ENCODE results near the gene ANAPC2.

Gene ANAPC2

DNA sequence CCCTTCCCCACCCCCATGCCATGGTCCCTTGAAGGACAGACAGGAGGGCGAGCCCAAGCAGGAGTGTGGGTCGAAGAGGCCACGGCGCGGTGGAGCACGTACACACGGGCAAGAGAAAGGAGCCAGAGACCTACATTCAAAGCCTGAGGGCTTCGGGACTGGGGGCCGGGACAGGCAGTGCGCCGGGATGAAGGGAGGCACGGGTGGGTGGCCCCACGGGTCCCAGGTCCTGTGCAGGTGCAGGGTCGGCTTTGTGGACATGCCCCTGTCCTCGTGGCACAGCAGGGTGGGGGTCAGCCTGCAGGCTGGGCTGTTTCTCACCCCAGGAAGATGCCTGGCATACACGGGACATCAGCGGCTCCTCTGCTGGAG is 28.3 kb downstream of the ANAPC2 start:
- no peak for DNase-seq

DNA sequence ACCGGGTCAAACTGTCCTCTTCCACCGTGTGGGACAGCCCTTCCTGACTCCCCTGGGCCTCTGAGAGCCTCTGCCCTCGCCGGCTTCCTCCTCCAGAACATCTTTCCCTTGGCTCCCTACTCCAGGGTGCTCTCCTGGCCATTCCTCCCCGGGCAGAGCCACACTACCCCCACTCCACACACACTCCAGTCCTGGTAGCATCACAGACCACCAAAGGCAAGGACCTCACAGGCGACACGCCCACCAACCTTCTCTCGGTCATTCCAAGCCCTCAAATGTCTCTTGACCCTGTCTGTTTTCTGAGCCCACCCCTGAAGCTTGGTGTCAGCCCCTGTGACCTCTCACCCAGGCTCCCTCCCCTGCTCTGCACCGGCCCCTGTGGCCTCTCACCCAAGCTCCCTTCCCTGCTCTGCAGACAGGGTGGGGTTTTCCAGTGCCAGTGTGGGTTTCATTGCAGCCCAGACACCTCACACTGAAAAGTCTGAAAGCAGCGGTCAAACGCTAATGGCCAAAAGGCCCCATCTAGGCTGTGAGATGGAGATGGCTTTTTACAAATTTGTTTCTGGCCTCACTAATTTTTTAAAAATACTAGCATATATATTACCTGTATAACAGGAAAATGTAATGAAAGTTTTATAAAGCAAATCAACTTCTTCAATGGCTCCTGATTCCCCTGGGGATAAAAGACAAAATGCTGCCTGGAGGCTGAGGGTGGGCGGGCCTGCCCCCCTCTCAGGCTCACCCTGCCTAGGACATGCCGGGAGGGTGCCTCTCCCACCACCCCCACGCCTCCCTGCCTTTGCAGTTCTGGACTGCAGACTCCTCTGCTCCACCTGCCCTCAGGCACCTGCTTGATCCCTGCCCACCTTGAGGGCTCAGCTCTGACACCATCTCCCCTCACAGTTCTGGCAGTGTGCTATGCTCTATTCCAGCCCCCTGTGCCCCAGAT is 29.0 kb downstream of the ANAPC2 start:
- DNase-seq, result no peak

DNA sequence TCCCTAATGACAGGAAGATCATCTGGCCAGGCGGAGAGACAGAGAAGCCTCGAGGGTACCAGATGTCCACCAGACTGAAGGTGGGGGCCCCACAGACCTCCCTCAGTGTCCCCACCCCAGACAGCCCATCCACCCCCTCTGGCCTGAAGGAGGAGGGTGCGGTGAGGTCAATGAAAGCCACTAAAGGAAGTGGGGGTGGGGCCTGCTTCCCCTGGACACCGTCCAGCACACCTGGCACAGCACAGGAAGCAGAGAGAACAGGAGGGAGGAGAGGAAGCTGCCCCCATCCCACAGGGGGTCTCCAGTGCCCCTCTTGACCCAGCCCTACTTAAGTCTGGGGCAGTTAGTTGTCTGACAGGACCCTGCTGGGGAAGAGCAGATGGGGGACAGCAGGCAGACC is 29.7 kb downstream of the ANAPC2 start:
- no peak for DNase-seq

DNA sequence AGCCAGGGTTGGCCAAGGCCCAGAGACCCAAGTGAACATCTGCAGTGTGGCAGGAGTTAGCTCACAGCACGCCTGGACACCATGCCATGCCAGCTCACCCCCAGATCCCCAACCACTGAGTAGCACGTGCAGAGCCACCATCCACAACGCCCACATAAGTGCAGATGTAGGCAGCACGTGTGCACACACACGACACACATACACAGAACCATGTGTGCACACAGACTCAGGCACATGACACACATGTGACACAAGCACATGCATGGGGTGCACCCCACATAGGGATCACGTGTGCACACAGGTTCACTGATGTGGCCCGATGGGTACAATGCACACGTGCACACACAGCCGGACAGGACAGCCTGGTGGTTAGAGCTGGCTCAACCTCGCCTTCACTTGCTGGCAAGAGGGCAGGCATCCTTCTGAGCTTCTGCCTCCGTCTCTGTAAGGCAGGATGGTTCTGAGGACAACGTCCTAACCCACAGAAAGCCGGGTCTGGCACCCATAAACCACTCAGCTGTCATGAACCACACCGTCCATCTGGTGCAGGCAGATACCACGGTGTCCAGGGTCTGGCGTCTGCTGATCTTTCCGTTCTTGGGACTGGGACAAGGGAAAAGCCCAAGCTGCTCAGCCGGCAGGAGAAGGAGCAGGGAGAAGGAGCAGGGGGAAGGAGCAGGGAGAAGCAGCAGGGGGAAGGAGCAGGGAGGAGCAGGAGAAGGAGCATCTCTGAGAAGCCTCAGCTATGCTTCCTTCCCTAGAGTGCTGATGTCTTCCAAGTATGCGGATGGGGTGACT is 30.5 kb downstream of the ANAPC2 start:
- DNase-seq, result no peak

DNA sequence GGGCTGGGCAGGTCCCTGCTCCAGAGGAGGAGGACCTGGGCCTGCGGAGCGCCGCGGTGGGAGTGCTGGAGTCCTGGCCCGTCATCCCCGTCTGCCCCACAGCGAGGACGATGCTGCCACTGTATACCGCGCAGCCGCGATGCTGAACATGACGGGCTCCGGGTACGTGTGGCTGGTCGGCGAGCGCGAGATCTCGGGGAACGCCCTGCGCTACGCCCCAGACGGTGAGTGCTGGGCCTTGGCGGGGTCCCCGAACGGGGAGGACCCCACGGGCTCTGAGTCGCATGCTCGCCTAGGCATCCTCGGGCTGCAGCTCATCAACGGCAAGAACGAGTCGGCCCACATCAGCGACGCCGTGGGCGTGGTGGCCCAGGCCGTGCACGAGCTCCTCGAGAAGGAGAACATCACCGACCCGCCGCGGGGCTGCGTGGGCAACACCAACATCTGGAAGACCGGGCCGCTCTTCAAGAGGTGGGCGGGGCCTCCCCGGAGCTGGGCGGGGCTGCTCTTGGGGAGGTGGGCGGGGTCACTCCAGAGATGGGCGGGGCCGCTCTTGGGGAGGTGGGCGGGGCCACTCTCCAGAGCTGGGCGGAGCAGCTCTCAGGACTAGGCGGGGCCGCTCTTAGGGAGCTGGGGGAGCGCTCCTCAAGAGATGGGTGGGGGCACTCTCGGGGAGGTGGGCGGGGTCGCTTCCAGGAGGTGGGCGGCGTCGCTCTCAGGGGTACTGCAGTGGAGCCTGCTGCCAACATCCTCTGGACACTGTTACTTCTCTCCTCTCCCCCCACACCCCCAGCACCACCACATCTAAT is 31.6 kb downstream of the ANAPC2 start:
- no peak for DNase-seq

DNA sequence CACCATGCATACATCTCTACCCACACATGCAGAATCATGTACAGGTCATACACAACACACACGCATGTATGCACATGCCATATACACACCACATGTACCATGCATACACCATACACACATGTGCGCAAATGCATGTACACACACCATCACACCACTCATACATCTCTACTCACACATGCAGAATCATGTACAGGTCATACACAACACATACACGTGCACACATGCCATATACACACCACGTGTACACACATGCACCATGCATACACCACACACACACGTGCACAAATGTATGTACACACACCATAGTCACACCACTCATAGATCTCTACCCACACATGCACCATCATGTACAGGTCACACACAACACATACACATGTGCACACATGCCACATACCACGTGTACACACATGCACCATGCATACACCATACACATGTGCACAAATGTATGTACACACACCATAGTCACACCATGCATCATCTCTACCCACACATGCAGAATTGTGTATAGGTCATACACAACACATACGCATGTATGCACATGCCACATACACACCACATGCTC is 35.4 kb downstream of the ANAPC2 start:
- DNase-seq, result no peak

DNA sequence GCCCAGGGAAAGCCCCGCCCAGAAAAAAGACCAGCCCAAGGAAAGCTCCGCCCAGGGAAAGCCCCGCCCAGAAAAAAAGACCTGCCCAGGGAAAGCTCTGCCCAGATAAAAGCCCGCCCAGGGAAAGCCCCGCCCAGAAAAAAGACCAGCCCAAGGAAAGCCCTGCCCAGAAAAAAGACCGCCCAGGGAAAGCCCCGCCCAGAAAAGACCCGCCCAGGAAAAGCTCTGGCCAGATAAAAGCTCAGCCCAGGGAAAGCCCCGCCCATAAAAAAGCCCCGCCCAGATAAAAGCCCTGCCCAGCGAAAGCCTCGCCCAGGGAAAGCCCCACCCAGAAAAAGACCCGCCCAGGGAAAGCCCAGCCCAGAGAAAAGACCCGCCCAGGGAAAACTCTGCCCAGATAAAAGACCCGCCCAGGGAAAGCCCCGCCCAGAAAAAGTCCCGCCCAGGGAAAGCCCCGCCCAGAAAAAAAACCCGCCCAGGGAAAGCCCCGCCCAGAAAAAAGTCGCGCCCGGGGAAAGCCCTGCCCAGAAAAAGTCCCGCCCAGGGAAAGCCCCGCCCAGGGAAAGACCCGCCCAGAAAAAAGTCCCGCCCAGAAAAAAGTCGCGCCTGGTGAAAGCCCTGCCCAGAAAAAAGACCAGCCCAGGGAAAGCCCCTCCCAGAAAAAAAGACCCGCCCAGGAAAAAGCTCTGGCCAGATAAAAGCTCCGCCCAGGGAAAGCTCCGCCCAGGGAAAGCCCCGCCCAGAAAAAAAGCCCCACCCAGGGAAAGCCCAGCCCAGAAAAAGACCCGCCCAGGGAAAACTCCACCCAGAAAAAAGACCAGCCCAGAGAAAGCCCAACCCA is 37.5 kb downstream of the ANAPC2 start:
- no peak for DNase-seq

DNA sequence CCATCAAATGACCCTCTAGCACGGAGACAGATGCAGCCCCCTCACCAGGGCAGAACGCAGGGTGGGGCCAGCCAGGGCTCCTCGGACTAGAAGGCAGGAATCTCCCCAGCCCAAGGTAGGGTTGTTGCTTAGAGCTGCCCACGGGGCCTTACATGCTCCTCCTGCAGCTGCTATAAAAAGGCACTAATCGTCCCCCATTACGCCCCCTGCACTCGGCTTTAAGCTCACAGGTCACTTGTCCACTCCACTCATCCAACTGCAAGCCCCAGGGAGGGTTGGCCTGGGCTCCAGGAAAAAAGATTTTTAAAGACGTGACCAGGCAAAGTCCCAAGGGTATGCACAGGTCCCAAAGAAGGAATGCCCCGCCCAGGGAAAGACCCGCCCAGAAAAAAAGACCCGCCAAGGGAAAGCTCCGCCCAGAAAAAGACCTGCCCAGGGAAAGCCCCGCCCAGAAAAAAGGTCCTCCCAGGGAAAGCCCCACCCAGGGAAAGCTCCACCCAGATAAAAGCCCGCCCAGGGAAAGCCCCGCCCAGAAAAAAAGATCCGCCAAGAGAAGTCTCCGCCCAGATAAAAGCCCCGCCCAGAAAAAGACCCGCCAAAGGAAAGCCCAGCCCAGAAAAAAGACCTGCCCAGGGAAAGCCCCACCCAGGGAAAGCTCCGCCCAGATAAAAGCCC is 38.3 kb downstream of the ANAPC2 start:
- DNase-seq, result no peak

DNA sequence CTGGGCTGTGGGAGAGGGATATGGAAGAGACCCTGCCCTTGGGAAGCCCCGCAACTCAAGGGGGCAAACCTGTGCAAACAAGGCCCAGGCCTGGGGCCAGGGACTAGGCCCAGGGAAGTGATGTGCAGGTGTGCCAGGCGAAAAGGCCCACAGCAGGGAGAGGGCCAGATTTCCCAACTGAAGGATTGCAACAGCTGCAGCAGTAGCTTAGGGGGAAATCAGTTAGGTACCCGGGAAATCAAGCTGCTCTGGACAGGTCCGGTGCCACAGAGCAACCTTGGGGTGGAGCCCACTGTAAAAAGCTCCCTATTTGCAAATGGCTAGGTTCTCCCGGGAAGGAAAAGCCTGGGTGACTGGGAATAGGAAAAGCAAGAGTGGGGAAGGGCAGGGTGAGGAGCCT is 39.0 kb downstream of the ANAPC2 start:
- no peak for DNase-seq

DNA sequence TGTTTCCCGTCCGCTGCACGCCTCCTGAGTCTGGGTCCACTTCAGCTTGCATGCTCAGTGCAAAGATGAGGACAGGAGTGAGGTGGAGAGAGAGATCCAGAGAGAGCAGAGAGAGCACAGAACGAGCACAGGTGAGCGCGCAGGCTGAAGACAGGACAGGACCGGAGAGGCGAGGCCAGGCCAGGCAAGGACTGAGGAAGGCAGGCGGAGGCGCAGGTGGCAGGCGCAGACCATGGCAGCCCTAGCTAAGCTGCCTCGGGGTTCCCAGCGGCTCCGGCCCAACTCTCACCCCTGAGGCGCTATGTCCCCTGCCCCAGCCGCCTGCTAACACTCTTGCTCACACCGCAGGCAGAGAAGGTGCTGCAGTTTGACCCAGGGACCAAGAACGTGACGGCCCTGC is 39.7 kb downstream of the ANAPC2 start:
- no peak for DNase-seq

DNA sequence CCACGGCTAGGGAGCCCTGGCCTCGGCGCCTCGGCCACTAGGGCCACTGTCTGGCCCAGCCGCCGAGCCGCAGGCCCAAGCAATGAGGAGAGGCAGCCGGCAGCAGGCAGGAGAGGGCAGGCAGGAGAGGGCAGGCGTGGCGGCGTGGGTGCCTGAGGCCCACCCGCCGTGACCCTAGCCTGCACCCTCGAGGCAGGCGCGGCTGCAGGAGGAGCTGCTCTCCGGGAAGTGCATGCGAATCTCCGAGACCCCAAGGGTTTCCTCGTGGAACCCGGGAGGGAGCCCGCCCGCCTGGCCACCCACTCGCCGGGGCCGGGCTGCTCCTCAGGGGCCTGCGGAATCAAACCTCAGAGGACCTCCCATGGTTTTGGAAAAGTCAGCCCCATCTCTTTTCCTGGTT is 40.1 kb downstream of the ANAPC2 start:
- no peak for DNase-seq

DNA sequence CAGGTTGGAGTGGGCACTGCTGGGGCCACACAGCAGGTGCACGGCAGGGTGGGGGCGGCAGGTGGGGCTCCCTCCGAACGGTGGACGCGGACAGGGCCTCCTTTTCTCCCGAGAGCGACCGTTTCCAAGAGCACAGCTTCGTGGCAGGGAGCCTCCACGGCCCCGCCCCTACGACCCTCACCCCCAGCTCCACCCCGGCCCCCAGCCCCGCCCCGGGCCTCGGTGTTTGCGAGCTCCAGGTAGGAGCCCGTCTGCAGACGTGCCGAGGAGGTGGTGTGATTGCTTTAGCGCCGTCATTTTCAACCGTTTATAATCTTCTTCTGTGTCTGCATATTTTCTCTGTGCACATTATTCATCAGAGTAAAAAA is 40.6 kb downstream of the ANAPC2 start:
- DNase-seq, result no peak

DNA sequence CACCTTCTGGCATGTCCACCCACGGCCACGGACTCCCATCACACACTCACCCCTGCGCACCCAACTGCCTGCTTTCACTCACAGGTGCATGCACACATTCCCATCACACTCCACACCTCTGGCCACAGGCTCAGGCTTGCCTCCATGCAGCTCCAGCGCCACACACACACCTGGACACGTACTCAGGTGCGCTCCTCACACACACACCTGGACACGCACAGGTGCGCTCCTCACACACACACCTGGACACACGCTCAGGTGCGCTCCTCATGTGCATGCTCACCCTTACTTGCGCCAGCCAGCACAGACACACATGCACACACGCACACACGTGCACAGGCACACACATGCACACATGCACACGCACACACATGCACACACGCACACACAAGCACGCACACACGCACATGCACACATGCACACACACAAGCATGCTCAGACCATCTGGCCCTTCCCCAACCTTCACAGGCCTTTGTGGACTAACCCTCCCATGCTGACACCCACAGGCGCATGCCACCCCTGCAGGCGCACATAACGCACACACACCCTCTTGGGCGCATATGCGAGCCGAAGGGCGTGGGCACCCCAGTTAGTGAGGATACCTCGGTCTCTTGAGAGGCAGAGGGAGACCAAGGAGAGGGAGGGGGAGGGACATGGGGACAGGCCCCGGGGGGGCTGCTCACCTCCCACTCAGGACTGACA is 41.1 kb downstream of the ANAPC2 start:
- no peak for DNase-seq

DNA sequence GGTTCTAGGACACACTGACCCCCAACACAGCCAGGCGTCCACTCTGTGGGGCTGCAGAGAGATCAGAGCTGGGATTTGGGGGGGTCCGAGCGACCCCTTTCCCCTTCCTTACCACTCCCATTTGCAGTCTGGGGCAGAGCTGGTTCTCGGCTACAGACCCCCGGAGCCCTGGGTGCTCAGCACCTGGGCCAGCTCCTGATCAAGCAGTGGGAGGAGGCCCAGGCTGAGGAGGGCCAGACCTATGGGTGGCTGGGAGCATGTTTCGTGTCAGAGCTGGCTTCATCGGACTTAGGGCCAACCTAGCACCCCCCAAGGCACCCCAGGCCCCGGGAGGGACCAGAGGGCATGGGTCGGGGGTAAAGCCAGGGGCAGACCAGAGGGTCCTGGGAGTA is 41.8 kb downstream of the ANAPC2 start:
- no peak for DNase-seq

DNA sequence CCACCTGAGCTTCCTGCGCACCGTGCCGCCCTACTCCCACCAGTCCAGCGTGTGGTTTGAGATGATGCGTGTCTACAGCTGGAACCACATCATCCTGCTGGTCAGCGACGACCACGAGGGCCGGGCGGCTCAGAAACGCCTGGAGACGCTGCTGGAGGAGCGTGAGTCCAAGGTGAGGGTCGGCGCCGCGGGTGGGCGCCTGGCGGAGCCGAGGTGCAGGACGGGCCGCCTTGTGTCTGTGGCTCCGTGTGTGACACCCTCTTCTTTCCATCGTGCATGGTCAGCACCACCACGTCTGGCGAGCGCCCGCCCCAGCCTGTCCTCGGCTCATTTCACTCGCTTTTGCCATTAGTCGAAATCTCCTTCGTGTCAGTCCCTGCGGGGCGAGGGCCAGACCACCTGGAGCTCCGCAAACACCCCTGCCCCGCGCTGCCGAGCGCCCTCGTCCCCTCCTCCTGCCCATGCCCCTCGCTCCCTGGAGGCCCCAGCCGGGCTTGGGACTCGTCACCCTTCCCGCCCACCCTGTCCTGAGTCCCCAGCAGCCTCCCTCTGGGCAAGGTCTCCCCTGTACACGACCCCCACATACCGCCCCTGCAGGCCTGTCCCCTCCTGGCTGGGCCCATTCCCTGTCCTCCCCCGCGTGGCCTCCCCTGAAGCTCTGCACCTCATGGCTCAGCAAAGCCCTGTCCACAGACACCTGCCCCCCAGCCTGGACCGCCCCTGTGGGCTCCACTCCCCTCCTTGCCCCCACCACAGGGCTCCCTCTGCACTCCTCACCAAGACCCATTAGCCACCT is 42.4 kb downstream of the ANAPC2 start:
- no peak for DNase-seq

DNA sequence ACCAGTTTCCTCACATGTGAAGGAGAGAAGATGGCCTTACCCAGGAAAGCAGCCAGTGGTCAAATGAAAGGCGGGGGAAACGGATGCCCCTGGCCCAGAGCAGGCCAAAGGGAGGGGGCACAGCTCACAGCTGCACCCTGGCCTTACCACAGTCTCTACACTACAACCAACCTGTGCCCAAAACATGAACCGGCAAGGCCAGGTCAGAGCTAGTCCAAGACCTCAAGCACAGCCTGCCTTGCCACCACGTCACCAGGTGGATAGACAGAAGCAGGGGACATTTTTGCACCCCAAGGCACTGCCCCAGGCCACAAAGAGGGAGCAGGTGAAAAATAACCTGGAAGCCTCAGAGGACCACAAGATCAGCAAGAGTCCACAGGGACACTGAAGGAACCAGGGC is 44.9 kb downstream of the ANAPC2 start:
- no peak for DNase-seq

DNA sequence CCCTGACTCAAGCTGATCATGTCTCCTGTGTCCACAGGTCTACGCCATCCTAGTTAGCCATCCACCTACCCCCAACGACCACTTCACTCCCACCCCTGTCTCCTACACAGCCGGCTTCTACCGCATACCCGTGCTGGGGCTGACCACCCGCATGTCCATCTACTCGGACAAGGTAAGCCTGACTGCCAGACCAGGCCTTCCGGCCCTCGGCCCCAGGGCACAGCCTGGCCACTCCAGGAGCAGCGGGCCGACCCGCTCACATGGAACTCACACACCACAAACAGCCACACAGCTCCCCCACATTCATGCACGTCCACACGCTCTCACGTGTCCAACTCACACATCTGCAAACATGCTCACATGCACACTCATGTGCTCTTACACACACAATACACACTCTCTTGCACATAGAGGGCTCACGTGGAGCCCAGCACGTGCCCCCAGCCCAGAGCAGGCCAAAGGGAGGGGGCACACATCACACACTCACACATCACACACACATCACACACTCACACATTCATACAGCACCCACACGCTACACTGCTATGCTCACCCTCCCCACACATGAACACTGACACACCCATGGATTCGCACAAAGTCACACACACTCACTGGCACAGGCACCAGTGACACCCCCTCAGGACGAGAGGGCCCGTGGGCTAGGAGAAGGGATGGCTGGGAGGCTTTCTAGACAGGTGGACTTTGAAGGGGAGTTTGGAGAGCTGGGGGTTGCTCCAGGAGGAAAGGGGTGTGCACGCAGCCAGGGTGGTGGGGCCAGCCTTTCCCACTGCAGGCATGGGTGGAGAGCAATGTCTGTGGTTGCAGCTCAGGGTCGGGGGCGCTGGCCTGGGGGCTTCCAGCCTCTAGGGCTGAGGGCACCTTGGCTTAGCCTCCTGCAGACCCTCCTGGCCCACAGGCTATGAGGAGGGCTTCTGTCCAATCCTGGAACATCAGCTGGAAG is 46.1 kb downstream of the ANAPC2 start:
- DNase-seq, result no peak

DNA sequence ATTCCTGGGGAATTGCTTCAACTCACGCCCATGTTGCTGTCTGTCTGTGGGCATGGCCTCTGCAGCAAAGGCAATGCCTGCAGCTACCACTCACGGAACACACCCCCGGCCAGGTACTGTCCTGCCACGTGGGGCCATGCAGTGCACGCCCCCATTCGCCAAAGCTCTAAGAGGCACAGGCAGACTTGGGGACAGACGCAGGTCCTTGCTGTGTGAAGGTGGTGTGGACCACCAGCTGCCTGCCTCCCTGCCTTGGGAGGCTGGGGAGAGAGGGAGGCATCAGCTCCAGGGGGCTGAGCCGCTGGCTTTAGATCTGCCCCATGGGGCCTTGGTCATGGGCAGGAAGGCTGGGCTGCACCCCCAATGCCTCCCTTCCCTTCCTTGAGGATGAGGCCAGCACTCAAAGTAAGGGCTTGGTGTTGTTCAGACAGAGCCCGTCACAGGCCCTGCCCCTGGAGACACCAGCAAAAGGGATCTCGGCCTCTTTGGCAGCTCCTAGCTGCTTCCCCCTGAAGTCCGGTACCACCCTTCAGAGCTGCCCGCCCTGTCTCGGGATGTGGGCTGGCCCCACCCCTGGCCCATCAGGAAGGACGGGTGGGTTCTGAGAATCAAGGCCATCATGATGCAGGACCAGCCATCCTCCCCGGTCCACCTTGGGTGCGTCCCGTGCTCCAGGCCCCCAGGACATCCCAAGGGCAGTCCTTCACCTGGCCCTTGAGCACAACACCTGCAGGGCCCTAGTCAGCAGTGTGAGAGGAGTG is 47.1 kb downstream of the ANAPC2 start:
- no peak for DNase-seq

Measured in femur (tissue), 1 donor.